ENCODE measurements around the gene ARMCX5.
A peak's percentile ranks its signal among the peaks of the same experiment; 100 is the strongest.

The ARMCX5 gene

GRCh38 chrX:102599084-102599950 is at the start of gene ARMCX5:
Gene ARMCX5 (plus strand): TSS chrX:102599515. CDS start chrX:102602142, 2,627 bp downstream.
- peak; percentile 4 for DNase-seq (ENCODE audit: low spot score)

GRCh38 chrX:102558607-102559006 is 40.7 kb upstream of the ARMCX5 start:
- no peak for DNase-seq (ENCODE audit: low spot score)

GRCh38 chrX:102560423-102561068 is 38.8 kb upstream of the ARMCX5 start:
- DNase-seq (ENCODE audit: low spot score): no peak

GRCh38 chrX:102580891-102581290 is 18.4 kb upstream of the ARMCX5 start:
- no peak for DNase-seq (ENCODE audit: low spot score)

- no peak for DNase-seq (ENCODE audit: low spot score)
These were observed 5.9 kb upstream of the ARMCX5 start for GRCh38 chrX:102593367-102593766.

- DNase-seq (ENCODE audit: low spot score): no peak
These were observed 750 bp downstream of the ARMCX5 start for GRCh38 chrX:102599951-102600579.

GRCh38 chrX:102604327-102604726 is 5.0 kb downstream of the ARMCX5 start:
- no peak for DNase-seq (ENCODE audit: low spot score)

GRCh38 chrX:102606115-102606514 is 6.8 kb downstream of the ARMCX5 start:
- no peak for DNase-seq (ENCODE audit: low spot score)

- DNase-seq (ENCODE audit: low spot score): no peak
These were observed 11.6 kb downstream of the ARMCX5 start for GRCh38 chrX:102610905-102611304.

GRCh38 chrX:102624105-102624504 is 24.8 kb downstream of the ARMCX5 start:
- no peak for DNase-seq (ENCODE audit: low spot score)

- DNase-seq (ENCODE audit: low spot score): no peak
These were observed 28.3 kb downstream of the ARMCX5 start for GRCh38 chrX:102627640-102628039.

- no peak for DNase-seq (ENCODE audit: low spot score)
These were observed 38.2 kb downstream of the ARMCX5 start for GRCh38 chrX:102637561-102637960.

- DNase-seq (ENCODE audit: low spot score): no peak
These were observed 51.6 kb downstream of the ARMCX5 start for GRCh38 chrX:102650903-102651241.

GRCh38 chrX:102651242-102652011 is 52.1 kb downstream of the ARMCX5 start, which contains the start of gene GPRASP1:
Gene GPRASP1 (plus strand): TSS chrX:102651483. CDS start chrX:102653914, 2,431 bp downstream.
- no peak for DNase-seq (ENCODE audit: low spot score)

- DNase-seq (ENCODE audit: low spot score): no peak
These were observed 52.8 kb downstream of the ARMCX5 start for GRCh38 chrX:102652031-102652688.

Data from HuH-7.5 (cell line).